ENCODE measurements around the gene AP2B1. TPM values are rescaled to one million over a fixed set of nuclear protein-coding genes. Genes with fewer than 3 reads are reported as not detected.
A peak's percentile ranks its signal among the peaks of the same experiment; 100 is the strongest.
"Not testable (repeated sequence)": the region's sequence is repeated elsewhere in the genome, so short reads cannot be mapped to it uniquely, and the experiment has no call there.

Gene AP2B1
- total and polyA plus RNA-seq, 9 of the 15 experiments (the other 6 are each of a cell fraction or from before 2014, with no cell fraction given), result 60.1 to 287 (median 105) TPM

- TF ChIP-seq, protein P1, sequence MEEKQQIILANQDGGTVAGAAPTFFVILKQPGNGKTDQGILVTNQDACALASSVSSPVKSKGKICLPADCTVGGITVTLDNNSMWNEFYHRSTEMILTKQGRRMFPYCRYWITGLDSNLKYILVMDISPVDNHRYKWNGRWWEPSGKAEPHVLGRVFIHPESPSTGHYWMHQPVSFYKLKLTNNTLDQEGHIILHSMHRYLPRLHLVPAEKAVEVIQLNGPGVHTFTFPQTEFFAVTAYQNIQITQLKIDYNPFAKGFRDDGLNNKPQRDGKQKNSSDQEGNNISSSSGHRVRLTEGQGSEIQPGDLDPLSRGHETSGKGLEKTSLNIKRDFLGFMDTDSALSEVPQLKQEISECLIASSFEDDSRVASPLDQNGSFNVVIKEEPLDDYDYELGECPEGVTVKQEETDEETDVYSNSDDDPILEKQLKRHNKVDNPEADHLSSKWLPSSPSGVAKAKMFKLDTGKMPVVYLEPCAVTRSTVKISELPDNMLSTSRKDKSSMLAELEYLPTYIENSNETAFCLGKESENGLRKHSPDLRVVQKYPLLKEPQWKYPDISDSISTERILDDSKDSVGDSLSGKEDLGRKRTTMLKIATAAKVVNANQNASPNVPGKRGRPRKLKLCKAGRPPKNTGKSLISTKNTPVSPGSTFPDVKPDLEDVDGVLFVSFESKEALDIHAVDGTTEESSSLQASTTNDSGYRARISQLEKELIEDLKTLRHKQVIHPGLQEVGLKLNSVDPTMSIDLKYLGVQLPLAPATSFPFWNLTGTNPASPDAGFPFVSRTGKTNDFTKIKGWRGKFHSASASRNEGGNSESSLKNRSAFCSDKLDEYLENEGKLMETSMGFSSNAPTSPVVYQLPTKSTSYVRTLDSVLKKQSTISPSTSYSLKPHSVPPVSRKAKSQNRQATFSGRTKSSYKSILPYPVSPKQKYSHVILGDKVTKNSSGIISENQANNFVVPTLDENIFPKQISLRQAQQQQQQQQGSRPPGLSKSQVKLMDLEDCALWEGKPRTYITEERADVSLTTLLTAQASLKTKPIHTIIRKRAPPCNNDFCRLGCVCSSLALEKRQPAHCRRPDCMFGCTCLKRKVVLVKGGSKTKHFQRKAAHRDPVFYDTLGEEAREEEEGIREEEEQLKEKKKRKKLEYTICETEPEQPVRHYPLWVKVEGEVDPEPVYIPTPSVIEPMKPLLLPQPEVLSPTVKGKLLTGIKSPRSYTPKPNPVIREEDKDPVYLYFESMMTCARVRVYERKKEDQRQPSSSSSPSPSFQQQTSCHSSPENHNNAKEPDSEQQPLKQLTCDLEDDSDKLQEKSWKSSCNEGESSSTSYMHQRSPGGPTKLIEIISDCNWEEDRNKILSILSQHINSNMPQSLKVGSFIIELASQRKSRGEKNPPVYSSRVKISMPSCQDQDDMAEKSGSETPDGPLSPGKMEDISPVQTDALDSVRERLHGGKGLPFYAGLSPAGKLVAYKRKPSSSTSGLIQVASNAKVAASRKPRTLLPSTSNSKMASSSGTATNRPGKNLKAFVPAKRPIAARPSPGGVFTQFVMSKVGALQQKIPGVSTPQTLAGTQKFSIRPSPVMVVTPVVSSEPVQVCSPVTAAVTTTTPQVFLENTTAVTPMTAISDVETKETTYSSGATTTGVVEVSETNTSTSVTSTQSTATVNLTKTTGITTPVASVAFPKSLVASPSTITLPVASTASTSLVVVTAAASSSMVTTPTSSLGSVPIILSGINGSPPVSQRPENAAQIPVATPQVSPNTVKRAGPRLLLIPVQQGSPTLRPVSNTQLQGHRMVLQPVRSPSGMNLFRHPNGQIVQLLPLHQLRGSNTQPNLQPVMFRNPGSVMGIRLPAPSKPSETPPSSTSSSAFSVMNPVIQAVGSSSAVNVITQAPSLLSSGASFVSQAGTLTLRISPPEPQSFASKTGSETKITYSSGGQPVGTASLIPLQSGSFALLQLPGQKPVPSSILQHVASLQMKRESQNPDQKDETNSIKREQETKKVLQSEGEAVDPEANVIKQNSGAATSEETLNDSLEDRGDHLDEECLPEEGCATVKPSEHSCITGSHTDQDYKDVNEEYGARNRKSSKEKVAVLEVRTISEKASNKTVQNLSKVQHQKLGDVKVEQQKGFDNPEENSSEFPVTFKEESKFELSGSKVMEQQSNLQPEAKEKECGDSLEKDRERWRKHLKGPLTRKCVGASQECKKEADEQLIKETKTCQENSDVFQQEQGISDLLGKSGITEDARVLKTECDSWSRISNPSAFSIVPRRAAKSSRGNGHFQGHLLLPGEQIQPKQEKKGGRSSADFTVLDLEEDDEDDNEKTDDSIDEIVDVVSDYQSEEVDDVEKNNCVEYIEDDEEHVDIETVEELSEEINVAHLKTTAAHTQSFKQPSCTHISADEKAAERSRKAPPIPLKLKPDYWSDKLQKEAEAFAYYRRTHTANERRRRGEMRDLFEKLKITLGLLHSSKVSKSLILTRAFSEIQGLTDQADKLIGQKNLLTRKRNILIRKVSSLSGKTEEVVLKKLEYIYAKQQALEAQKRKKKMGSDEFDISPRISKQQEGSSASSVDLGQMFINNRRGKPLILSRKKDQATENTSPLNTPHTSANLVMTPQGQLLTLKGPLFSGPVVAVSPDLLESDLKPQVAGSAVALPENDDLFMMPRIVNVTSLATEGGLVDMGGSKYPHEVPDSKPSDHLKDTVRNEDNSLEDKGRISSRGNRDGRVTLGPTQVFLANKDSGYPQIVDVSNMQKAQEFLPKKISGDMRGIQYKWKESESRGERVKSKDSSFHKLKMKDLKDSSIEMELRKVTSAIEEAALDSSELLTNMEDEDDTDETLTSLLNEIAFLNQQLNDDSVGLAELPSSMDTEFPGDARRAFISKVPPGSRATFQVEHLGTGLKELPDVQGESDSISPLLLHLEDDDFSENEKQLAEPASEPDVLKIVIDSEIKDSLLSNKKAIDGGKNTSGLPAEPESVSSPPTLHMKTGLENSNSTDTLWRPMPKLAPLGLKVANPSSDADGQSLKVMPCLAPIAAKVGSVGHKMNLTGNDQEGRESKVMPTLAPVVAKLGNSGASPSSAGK (IDR thresholded peaks at IDR 0.05), result peak; percentile 65
- TF ChIP-seq TFE3 (CRISPR knock-in tag; IDR thresholded peaks at IDR 0.05), result 0 out of 2 replicates have a peak, but pooled peaks have one; percentile 13
- TF ChIP-seq JUND (IDR thresholded peaks at IDR 0.05; ENCODE audit: borderline replicate concordance, low read depth, low read length), result 0 out of 2 replicates have a peak, but pooled peaks have one; percentile 29
- not testable (repeated sequence) for TF ChIP-seq JUND (tag; IDR thresholded peaks at IDR 0.05; ENCODE audit: borderline replicate concordance, low read depth, low read length); NR2C1 (IDR thresholded peaks at IDR 0.05)
- TF ChIP-seq L3MBTL2 (IDR thresholded peaks at IDR 0.05), result peak; percentile 48
- TF ChIP-seq NR2C1 (tag; IDR thresholded peaks at IDR 0.05), result 0 out of 2 replicates have a peak, but pooled peaks have one; percentile 20
- TF ChIP-seq SMARCA4 (IDR thresholded peaks at IDR 0.05), result 0 out of 2 replicates have a peak, but pooled peaks have one; percentile 43
- TF ChIP-seq ZNF592 (IDR thresholded peaks at IDR 0.05), result peak; percentile 68
- TF ChIP-seq CXXC5 (CRISPR knock-in tag; IDR thresholded peaks at IDR 0.05), result peak; percentile 41; the same call in 1 of the 2 replicates
Measured at GRCh38 chr17:35563181-35563580, 23.9 kb upstream of the AP2B1 start (continued).

All from K562 (cell line).